K562 (cell line): ENCODE results near the gene SORBS2. TPM values are rescaled to one million over a fixed set of nuclear protein-coding genes. Genes with fewer than 3 reads are reported as not detected.
A peak's percentile ranks its signal among the peaks of the same experiment; 100 is the strongest.

Source experiments
- ATAC-seq: fragments of 200-7000 bp; cut with Tn5 transposase; 3 replicates; pipeline ENCODE4 v1.9.1; 2020; ENCODE audit warnings: moderate library complexity
- Bru-seq: library from RNA; stranded (reverse); fragments of 400-500 nt; gene quantifications from one replicate; lab custom pipeline; 2021; lab: Mats Ljungman, UMichigan
- BruChase-seq, 2 experiments: library from RNA; stranded (reverse); fragments of 400-500 nt; gene quantifications; one replicate each; lab custom pipeline; 2021; lab: Mats Ljungman, UMichigan
- BruUV-seq: library from RNA; stranded (reverse); fragments of 400-500 nt; replicated peaks from 2 replicates; lab custom pipeline; 2021; lab: Mats Ljungman, UMichigan
- CTCF ChIA-PET: fragments of 300-600 bp; formaldehyde crosslinking; extraction: SDS; loops from one replicate; lab custom pipeline; 2021; ENCODE audit warnings: low intra/inter-chr PET ratio; lab: Yijun Ruan, JAX
- POLR2A ChIA-PET: fragments of 300-600, 350-650 bp; sonication (Branson Sonifier 250); formaldehyde crosslinking; extraction: SDS; loops from one replicate; lab custom pipeline; 2021; ENCODE audit warnings: antibody characterized with exemption, inconsistent platforms; lab: Yijun Ruan, JAX
- DNase-seq, 4 experiments: peaks; one replicate each; pipeline versions ENCODE4 v3.0.0 to v3.0.0-alpha.2; 2011 to 2018; ENCODE audit warnings: low spot score in 3 of 4, mixed read lengths in 3 of 4; ENCODE audit errors: extremely low read depth in 1 of 4
- FAIRE-seq: peaks from 2 replicates; lab custom pipeline; 2011; peaks lifted over from hg19 to GRCh38; lab: Jason Lieb, UNC
- H2AFZ ChIP-seq: 2 replicates; pipeline ENCODE4 v1.6.0; 2011; ENCODE audit warnings: low read depth, low read length, control low read depth, inconsistent platforms
- H3K27ac ChIP-seq: fragments of 200-600 bp; 3 replicates; pipeline ENCODE4 v1.8.0; 2011; ENCODE audit warnings: low read depth, mild to moderate bottlenecking, control low read depth, inconsistent platforms, low read length, moderate library complexity, mixed read lengths; ENCODE audit errors: extremely low read depth
- H3K27me3 ChIP-seq, 2 experiments: fragments of 300-600 bp in 1 of 2; 2 replicates in 1 of 2; 3 replicates in 1 of 2; pipeline versions ENCODE4 v1.6.0 to v1.8.0; 2011; ENCODE audit warnings: inconsistent platforms in 2 of 2, low read length in 2 of 2, mild to moderate bottlenecking in 1 of 2, mixed read lengths in 1 of 2, moderate library complexity in 1 of 2; ENCODE audit not compliant: control insufficient read depth in 2 of 2, insufficient read depth in 2 of 2
- H3K36me3 ChIP-seq: fragments of 300-600 bp; 3 replicates; pipeline ENCODE4 v1.8.0; 2011; ENCODE audit warnings: mild to moderate bottlenecking, low read length, inconsistent platforms; ENCODE audit not compliant: control insufficient read depth, insufficient read depth
- H3K4me1 ChIP-seq, 2 experiments: fragments of 200-600 bp in 1 of 2; replicated peaks in 1 of 2; 2 replicates in 1 of 2; 3 replicates in 1 of 2; pipeline versions ENCODE4 v1.5.1 to v1.8.0; 2011; ENCODE audit warnings: inconsistent platforms in 2 of 2, low read length in 2 of 2, mild to moderate bottlenecking in 1 of 2, mixed read lengths in 1 of 2, moderate library complexity in 1 of 2; ENCODE audit not compliant: control insufficient read depth in 2 of 2, insufficient read depth in 2 of 2
- H3K4me2 ChIP-seq: 2 replicates; pipeline ENCODE4 v1.6.1; 2011; ENCODE audit warnings: low read length, control low read depth, inconsistent platforms, mixed read lengths; ENCODE audit not compliant: insufficient read depth
- H3K4me3 ChIP-seq: fragments of 200-600 bp; sonication (generic), shearing (Covaris generic); 2 replicates; pipeline ENCODE4 v1.5.1; 2016; ENCODE audit warnings: control low read depth, inconsistent platforms
- H3K79me2 ChIP-seq: fragments of 200-600 bp; 3 replicates; pipeline ENCODE4 v1.8.0; 2011; ENCODE audit warnings: low read length, inconsistent platforms; ENCODE audit not compliant: control insufficient read depth, insufficient read depth
- H3K9ac ChIP-seq, 2 experiments: 2 replicates each; pipeline versions ENCODE4 v1.6.0 to v1.6.1; 2011; ENCODE audit warnings: low read depth in 2 of 2, low read length in 2 of 2, control low read depth in 1 of 2, inconsistent platforms in 1 of 2, mild to moderate bottlenecking in 1 of 2, mixed read lengths in 1 of 2; ENCODE audit not compliant: insufficient read depth in 1 of 2
- H3K9me1 ChIP-seq: one replicate; pipeline ENCODE4 v1.6.0; 2011; ENCODE audit warnings: inconsistent platforms, mild to moderate bottlenecking, low read length, moderate library complexity; ENCODE audit not compliant: control insufficient read depth, insufficient read depth
- H3K9me3 ChIP-seq: replicated peaks from 2 replicates; pipeline ENCODE4 v1.5.1; 2011; ENCODE audit warnings: low read depth, low read length, inconsistent platforms; ENCODE audit not compliant: control insufficient read depth, insufficient read depth
- H4K20me1 ChIP-seq: replicated peaks from 2 replicates; pipeline ENCODE4 v1.6.1; 2011; ENCODE audit warnings: low read length, inconsistent platforms, mixed read lengths; ENCODE audit not compliant: control insufficient read depth, insufficient read depth
- EWSR1 ChIP-seq: fragments of 450-650 bp; IDR thresholded peaks from 2 replicates; pipeline ENCODE4 v1.6.1; 2018; ENCODE audit warnings: borderline replicate concordance, mild to moderate bottlenecking, low read depth, moderate library complexity; ENCODE audit not compliant: partially characterized antibody
- RFX1 ChIP-seq: fragments of 450-650 bp; IDR thresholded peaks from 2 replicates; pipeline ENCODE4 v1.6.1; 2016; ENCODE audit warnings: mild to moderate bottlenecking, moderate library complexity
- WGBS: fragments of 100-300 bp; shearing (Covaris generic); methylation state at CpG from one replicate; pipeline ENCODE4 v1.1.6; 2016; ENCODE audit warnings: low coverage, mixed read lengths; ENCODE audit not compliant: insufficient coverage; ENCODE audit errors: missing lambda C conversion rate; 5-methylcytosine and 5-hydroxymethylcytosine counted together
- in situ Hi-C: fragments of 300-500 bp; cut with MboI; formaldehyde crosslinking; loops from 4 replicates; pipeline ENCODE4 v1.15.0; 2018; ENCODE audit warnings: inconsistent platforms, mixed read lengths
- intact Hi-C: fragments of 100-400 bp; cut with micrococcal nuclease; formaldehyde crosslinking; loops from 2 replicates; pipeline ENCODE4 v1.14.2; 2022
- long read RNA-seq, 3 experiments: library from polyadenylated mRNA in 2 of 3; library from RNA in 1 of 3; unstranded in 2 of 3; stranded (forward) in 1 of 3; transcript quantifications; one replicate each; pipeline ENCODE4 v2.0.0, GENCODE V29; 2019 to 2022
- polyA minus RNA-seq, 3 experiments: library from RNA; depleted of rRNA, polyadenylated mRNA; stranded (reverse); fragments of >200 nt; gene quantifications; 2 replicates each; pipeline ENCODE4 v1.2.3, GENCODE V29; 2011
- polyA plus RNA-seq, 8 experiments: library from polyadenylated mRNA; depleted of rRNA in 4 of 8; stranded (reverse) in 5 of 8; unstranded in 3 of 8; fragments of >200 nt; fragmentation: Nextera tagmentation in 2 of 8; fragmentation: Illumina TruSeq in 1 of 8; extraction: Ambion mirVana in 2 of 8; extraction: Trizol in 1 of 8; gene quantifications; 2 replicates each; pipeline versions ENCODE4 v1.2.1 to v1.2.3, GENCODE V29; 2011 to 2014; ENCODE audit warnings: inconsistent platforms in 1 of 8, missing spikeins in 1 of 8
- total RNA-seq, 7 experiments: library from RNA; depleted of rRNA in 6 of 7; stranded (reverse); fragments of >200 nt in 6 of 7; fragmentation: Illumina TruSeq in 2 of 7; extraction: Trizol in 2 of 7; gene quantifications; 2 replicates each; pipeline versions ENCODE4 v1.2.1 to v1.2.3, GENCODE V29; 2011 to 2021; ENCODE audit warnings: low replicate concordance in 1 of 7

SORBS2 gene, protein sequence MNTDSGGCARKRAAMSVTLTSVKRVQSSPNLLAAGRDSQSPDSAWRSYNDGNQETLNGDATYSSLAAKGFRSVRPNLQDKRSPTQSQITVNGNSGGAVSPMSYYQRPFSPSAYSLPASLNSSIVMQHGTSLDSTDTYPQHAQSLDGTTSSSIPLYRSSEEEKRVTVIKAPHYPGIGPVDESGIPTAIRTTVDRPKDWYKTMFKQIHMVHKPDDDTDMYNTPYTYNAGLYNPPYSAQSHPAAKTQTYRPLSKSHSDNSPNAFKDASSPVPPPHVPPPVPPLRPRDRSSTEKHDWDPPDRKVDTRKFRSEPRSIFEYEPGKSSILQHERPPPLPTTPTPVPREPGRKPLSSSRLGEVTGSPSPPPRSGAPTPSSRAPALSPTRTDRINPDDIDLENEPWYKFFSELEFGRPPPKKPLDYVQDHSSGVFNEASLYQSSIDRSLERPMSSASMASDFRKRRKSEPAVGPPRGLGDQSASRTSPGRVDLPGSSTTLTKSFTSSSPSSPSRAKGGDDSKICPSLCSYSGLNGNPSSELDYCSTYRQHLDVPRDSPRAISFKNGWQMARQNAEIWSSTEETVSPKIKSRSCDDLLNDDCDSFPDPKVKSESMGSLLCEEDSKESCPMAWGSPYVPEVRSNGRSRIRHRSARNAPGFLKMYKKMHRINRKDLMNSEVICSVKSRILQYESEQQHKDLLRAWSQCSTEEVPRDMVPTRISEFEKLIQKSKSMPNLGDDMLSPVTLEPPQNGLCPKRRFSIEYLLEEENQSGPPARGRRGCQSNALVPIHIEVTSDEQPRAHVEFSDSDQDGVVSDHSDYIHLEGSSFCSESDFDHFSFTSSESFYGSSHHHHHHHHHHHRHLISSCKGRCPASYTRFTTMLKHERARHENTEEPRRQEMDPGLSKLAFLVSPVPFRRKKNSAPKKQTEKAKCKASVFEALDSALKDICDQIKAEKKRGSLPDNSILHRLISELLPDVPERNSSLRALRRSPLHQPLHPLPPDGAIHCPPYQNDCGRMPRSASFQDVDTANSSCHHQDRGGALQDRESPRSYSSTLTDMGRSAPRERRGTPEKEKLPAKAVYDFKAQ (N-terminal part only)
- total RNA-seq (2011; cell fraction: chromatin; rRNA removed; ENCODE audit: low replicate concordance) = not detected in 2 replicates
- not detected in 2 replicates for total RNA-seq (2011; cell fraction: nucleolus; rRNA removed)
- total RNA-seq (2011; cell fraction: nucleoplasm; rRNA removed) = not detected in 2 replicates
- total RNA-seq (2014; rRNA removed) (not detected in 2 replicates), total RNA-seq (2014; rRNA removed; fragmentation: Illumina TruSeq; extraction: Trizol) (not detected in 2 replicates), total RNA-seq (2015; rRNA removed; fragmentation: Illumina TruSeq; extraction: Trizol) (not detected in 2 replicates), total RNA-seq (2021) (0.29 and 1.1 TPM in 2 replicates), polyA plus RNA-seq (2011; rRNA removed) (not detected in 2 replicates), polyA plus RNA-seq (2014; fragmentation: Illumina TruSeq; extraction: Trizol) (not detected in 2 replicates), polyA plus RNA-seq (2014; fragmentation: Nextera tagmentation; extraction: Ambion mirVana) (not detected), polyA plus RNA-seq (2014; rRNA removed) (not detected in 2 replicates), polyA minus RNA-seq (2011; rRNA and poly(A)+ RNA removed) (not detected in 2 replicates), Bru-seq, nascent RNA (percentile 3 among the genes with signal in this experiment), BruChase-seq, experiment 1, labeled RNA remaining after a 2-hour chase (percentile 2 among the genes with signal in this experiment), BruChase-seq, experiment 2, labeled RNA remaining after a 6-hour chase (percentile 5 among the genes with signal in this experiment)
- polyA plus RNA-seq (2011; cell fraction: cytosol; rRNA removed) = not detected in 2 replicates
- polyA plus RNA-seq (2011; cell fraction: nucleus; rRNA removed) = not detected in 2 replicates
- polyA plus RNA-seq (2012) = 0.05 TPM in 1 of 2 replicates, not detected in the other
- polyA minus RNA-seq (2011; cell fraction: cytosol; rRNA and poly(A)+ RNA removed) = not detected in 2 replicates
- not detected in 2 replicates for polyA minus RNA-seq (2011; cell fraction: nucleus; rRNA and poly(A)+ RNA removed)
- long read RNA-seq, experiment 1 = 0 reads
- long read RNA-seq, experiment 2 = 0 reads
- long read RNA-seq, experiment 3 = 0 reads

- no peak for FAIRE-seq
- BruUV-seq = no TSS peak
- Histone ChIP-seq H2AFZ (no peak within 1 kb of the TSS), H3K9me3 (no peaks in the 10 kb centered on the region), H3K27ac (no peak within 1 kb of the TSS), H3K27me3 (peaks cover 17 to 23% of the 10 kb centered on the region in 2 experiments; a peak in 3 of 5 replicates), H3K9me1 (no peaks in the 10 kb centered on the region), H3K4me1 (no peaks in the 10 kb centered on the region), H3K9ac (no peak within 1 kb of the TSS), H3K79me2 (no peaks in the 10 kb centered on the region), H4K20me1 (no peaks in the 10 kb centered on the region), H3K36me3 (no peaks in the 10 kb centered on the region), H3K4me2 (no peak within 1 kb of the TSS), H3K4me3 (no peak within 1 kb of the TSS)
- in situ Hi-C loops (no loop called here), intact Hi-C loops (no loop called here)
- CTCF ChIA-PET = no interaction called here
- under 1% methylated on average over 20 of the region's 20 CpGs for WGBS
- TF ChIP-seq EWSR1 (no peak), RFX1 (peak; percentile 51)
- POLR2A ChIA-PET = interaction anchor here (0.5 to 0.9 kb wide), 2 partner anchors 25 to 192 kb away, joined by 3 read pairs; no protein-coding TSS in a partner anchor
- no peak for ATAC-seq
- no peak for DNase-seq
Observed at GRCh38 chr4:185811509-185812364, at the start of gene SORBS2. Gene SORBS2 (minus strand): TSS chr4:185812194. CDS start chr4:185690571, 121,623 bp downstream.
